Stromal cell of bone marrow (primary cell): Measurements from ENCODE around the gene OTOR.

Experiments
- DNase-seq: peaks from one replicate; pipeline ENCODE4 v3.0.0-alpha.2; 2012; ENCODE audit warnings: low read depth

OTOR gene, protein sequence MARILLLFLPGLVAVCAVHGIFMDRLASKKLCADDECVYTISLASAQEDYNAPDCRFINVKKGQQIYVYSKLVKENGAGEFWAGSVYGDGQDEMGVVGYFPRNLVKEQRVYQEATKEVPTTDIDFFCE

DNA sequence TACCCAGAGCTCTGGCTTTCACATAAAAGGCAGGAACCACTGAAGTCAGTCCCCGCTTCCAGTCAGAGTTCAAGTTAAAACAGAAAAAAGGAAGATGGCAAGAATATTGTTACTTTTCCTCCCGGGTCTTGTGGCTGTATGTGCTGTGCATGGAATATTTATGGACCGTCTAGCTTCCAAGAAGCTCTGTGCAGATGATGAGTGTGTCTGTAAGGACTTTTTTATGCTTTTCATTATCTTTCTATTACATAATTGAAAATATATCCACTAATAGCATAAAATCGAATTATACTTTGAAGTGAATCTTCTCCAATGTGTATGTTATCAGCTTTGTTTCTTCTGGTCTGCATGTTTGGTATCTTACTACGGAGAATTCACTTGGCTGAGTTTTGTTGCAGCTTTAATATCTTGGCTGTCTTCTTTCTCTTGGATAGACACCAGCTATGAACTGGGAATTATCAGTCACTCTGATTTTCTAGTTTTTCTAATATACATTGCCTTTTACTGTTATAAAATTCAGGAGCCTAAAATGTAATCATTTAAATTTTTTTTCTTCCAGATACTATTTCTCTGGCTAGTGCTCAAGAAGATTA lies at the start of gene OTOR:
TSS of gene OTOR (plus strand) at position 51 of the 593 bp plus-strand sequence. CDS start at position 95, 44 bp downstream.
- no peak for DNase-seq

DNA sequence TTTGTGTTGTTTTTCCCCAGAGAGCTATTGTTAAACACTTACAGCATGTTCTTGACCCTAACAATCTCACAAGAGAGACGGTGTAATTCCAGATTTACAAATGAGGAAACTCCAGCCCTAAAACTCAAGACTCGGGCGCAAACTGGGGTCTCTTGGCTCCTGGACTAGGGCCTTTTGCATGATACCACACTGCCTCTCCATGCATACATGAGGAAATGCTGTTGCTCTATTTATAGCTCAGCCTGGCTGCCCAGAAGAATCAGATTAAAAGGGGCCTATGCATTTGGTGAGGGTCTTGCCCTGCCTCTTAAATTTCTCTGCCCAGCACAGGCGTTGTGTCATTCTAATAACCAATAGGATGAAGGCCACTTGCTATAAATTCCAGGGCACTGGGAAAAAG lies 48.9 kb upstream of the OTOR start:
- DNase-seq = no peak

GRCh38 chr20:16701296-16701695 lies 46.9 kb upstream of the OTOR start:
- no peak for DNase-seq

DNA sequence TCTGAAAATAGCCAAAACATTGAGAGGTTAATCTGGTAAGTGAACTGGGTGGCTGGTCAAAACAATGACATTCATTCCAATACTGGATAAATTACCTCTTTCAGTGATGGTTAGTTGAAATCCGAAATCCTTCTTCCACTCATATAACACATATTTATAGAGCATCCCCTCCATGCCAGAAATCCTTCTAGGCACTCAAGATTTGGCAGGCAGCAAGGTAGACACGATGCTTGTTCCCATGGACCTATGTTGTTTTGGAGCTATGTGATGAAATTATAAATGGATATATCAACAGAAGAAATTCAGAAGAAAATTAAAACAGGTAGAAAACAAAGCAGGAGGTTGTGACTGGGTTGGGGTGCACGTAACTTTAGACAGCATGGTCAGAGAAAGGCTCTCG lies 44.6 kb upstream of the OTOR start:
- no peak for DNase-seq

DNA sequence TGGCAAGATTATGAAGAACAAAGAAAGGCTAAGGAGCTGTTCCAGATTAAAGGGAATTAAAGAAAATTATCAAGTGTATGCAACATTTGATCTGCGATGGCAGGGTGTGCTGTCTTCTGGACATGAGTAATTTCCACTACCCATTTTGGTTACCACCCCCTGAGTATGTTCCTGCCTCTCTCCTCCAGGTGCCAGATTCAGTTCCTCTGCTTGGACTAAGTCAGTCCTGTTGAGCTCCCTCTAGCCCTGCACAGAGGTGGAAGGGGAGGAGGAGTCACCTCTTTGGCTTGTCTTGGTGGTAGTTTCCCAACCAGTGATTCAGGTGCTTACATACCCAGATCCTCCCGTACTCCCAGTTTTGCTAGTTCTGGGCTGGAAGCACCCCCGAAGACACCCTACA lies 40.5 kb upstream of the OTOR start:
- DNase-seq = no peak

- no peak for DNase-seq
Measured at GRCh38 chr20:16708602-16709001, 39.6 kb upstream of the OTOR start.

DNA sequence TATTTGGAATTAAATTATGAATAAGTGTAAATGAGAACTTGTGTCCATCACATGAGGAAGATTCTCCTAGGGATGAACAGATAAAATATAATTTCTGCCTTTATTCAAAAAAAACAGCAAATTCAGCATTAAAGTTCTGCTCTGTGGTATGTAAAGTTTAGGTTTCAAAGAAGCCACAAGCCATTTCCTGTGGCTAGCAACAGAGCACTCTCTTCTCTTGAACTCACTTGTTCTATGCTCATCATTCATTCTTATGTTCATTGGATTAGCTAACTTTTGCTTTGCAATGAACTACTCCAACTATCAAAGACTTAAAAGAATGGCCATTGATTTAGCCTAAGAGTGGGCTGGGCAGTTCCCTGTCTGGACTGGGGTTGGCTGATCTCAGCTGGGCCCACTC lies 39.1 kb upstream of the OTOR start:
- DNase-seq = no peak

DNA sequence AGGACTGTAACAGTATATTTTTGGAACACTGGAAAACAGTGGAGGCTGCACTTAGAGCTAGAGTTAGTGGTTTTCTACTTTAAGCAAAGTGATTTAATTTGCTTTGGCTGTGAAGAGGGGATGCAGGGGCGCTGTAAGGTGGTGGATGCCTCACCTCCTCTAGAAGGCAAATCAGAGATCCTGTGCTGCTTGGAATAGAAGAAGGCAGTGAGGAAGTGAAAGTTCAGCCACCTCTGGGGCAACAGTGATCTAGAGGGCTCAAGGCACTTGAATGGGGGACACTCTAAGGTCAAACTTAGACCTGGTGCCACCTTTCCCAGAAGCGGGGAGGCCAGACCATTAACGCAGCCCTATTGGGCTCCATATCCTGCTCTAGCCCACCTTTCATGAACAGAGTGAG lies 37.4 kb upstream of the OTOR start:
- no peak for DNase-seq

GRCh38 chr20:16711661-16712258 lies 36.4 kb upstream of the OTOR start:
- no peak for DNase-seq

GRCh38 chr20:16712511-16712947 lies 35.6 kb upstream of the OTOR start:
- no peak for DNase-seq

GRCh38 chr20:16713066-16713465 lies 35.1 kb upstream of the OTOR start:
- DNase-seq = no peak

GRCh38 chr20:16714242-16714641 lies 33.9 kb upstream of the OTOR start:
- DNase-seq = no peak

DNA sequence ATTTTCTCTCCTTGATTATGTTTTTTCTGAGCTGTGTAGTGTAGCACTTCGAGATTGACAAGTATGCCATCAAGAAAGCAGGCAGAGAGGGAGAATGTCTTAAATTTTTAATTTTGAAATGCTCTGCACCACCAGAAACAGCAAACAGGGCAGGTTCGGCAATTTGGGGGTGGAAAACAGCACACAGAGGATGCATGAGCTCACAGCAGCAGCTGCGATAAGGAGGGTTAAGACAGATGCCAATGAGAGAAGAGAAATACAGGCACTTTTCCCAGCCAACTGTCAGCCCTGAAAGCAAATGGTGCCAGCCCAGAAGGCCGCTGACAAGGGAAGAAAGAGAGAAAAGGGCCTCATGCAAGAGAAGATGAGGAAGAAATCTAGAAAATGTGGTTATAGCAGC lies 33.4 kb upstream of the OTOR start:
- DNase-seq = no peak

- DNase-seq = no peak
Measured at GRCh38 chr20:16719421-16719820, 28.7 kb upstream of the OTOR start.

DNA sequence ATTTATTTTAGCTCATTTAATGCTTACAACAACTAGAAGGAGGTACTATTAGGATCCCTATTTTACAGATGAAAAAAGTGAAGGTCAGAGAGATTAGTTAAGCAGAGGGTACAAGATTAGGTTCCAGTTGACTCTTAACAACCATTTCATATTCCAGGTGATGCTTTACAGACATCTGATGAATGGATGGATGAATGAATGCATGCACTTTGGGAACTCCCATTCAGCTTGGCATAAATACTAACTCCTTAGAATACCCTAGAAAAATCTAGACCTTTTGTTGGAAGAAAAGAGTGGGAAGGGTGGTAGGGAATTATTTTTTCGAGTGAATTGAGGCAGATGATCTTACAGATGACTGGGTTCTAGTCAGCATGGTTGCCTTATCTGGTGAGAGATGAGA lies 19.1 kb upstream of the OTOR start:
- no peak for DNase-seq

- DNase-seq = peak; percentile 94
Measured at GRCh38 chr20:16729565-16730460, 18.3 kb upstream of the OTOR start, which contains the start of gene SNRPB2. SNRPB2 (plus strand) TSS chr20:16730026; CDS start chr20:16731703, 1,677 bp downstream.

DNA sequence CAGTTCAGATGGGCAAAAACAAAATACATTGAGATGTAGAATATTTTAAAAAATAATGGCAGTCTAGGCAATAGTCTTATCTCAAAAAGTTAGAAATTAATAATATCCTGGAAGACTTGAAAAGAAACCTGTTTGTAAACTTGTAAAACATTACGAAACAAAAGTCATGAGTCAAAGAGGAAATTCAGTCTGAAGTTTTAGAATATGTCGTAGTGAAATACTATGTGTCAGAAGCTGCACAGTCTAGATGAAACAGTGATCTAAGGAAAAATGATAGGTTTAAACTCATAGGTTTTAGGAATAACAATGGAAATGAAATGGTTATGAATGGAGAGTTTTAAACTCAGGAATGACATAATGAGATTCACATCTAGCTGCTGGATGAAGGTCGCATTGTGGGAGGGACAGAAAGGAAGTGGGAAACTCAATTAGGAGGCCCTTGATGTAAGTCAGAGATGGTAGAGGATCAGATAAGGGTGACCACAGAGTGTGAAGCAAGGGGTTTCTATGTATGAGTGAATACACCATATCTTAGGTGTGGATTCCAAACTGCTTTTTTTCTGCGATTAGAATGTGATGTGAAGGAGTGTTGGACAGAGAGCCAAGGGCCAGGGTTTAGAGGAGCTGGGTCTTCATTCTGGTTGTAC lies 15.5 kb upstream of the OTOR start:
- DNase-seq = no peak

DNA sequence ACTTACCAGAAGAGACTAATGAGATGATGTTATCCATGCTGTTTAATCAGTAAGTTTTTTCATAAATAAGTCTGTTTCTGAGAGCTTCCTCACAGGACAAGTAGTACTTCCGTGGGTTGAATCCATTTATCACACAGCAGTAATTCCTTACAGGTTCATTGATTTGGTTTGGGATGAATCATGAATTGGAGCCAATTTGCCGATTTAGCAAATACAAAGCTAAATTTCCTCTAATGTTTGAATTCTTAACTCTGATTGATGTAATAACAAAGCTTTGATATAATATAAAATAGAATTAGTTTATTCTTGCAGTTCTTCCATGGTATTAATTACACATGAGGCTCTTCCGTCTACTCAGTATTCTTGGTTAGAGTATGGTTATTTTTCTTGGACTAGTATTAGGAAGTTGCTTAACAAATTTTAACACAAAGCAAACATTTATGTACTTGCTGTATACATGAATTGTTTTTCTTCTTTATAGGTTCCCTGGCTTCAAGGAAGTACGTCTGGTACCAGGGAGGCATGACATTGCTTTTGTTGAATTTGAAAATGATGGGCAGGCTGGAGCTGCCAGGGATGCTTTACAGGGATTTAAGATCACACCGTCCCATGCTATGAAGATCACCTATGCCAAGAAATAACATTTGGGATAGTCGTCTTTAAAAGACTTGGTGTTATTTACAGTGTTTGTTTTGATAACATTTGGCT lies 7.6 kb upstream of the OTOR start:
- DNase-seq = no peak

DNA sequence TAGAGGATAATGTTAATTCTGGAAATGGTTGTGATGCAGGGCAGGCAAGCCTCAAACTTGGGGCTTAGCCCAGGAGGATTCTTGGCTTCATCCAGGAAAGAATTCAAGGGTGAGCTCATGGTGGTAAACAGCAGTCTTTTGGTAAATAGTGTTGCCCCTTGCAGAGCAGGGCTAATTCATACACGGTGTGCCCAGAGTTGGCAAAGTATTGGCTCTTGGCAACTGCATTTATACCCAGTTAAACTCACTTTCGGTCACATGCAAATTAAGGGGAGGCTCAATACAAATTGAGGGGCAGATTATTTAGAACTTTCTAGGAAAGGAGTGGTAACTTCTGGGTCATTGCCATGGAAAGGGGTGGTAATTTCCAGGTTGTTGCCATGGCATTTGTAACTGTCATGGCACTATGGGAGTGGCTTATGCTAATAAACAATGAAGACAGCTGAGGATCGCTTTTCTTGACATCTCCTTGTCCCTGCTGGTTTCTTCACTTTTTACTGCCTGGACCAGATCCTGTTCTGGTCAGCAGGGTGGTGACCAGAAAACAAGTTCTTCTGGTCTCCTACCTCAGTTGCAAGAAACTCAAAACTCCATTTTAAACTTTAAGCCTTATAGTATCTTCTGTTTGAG lies 3.9 kb upstream of the OTOR start:
- DNase-seq = no peak

GRCh38 chr20:16745204-16745603 lies 3.0 kb upstream of the OTOR start:
- DNase-seq = no peak

DNA sequence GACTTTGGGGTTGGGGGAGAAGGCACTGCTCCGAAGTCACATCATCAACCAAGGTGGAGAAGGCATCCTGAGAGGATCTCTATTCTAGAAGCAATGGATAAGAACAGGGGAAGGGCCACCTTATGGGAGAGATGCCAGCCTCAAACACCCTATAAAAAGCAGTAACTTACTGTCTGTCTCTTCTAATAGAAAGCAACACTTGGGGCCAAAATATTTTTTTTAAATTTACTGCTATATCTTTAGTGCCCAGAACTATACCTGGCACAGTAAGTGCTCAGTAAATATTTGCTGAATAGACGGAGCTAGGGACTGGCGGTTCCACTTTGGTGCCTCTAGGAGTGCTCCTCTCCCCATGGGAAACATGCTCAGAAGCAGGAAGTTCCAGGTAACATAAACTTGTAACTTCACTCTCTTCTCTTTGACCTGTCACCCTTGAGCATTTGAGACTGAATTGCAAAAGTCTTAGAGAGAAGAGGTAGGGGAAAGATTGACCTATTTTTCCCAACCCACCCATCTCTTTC lies 807 bp upstream of the OTOR start:
- no peak for DNase-seq
